AG09319 (cell line): Measurements from ENCODE around the gene SCN4A.

ENCODE experiments used
- DNase-seq: peaks from one replicate; pipeline ENCODE4 v3.0.0-alpha.2; 2010; ENCODE audit warnings: low read depth; ENCODE audit errors: extremely low read depth
- TF ChIP-seq, protein P1 (sequence below): IDR thresholded peaks from 2 replicates; pipeline ENCODE4 v1.5.1; 2011; ENCODE audit warnings: low read depth, mild to moderate bottlenecking, inconsistent platforms, low read length, moderate library complexity

SCN4A gene

DNA sequence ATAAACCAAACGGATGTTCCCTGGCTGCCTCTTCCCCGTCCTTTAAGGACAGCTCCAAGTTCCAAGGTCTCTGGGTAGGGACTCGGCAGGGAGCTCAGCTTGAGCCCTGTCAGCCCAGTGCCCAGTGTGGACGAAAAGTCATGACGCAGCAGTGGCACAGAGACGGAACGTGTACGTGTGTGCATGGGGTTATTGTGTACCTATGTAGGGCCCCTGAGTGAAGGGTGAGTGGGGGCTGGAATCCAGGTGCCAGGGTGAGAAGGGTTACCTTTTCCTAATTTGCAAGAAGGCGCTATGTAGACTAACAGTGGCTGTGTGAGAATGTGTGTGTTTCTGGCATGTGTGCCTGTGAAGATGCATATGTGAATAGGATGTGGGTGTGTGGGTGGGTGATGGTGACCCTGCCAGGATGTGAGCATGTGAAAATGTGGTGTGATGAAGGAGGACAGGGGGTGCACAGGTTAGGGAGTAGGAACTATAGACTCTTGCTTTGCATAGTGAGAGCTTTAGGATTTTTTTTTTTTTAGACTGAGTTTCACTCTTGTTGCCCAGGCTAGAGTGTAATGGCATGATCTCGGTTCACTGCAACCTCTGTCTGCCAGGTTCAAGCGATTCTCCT lies 6.0 kb downstream of the SCN4A start:
- no peak for DNase-seq
- TF ChIP-seq, protein P1, sequence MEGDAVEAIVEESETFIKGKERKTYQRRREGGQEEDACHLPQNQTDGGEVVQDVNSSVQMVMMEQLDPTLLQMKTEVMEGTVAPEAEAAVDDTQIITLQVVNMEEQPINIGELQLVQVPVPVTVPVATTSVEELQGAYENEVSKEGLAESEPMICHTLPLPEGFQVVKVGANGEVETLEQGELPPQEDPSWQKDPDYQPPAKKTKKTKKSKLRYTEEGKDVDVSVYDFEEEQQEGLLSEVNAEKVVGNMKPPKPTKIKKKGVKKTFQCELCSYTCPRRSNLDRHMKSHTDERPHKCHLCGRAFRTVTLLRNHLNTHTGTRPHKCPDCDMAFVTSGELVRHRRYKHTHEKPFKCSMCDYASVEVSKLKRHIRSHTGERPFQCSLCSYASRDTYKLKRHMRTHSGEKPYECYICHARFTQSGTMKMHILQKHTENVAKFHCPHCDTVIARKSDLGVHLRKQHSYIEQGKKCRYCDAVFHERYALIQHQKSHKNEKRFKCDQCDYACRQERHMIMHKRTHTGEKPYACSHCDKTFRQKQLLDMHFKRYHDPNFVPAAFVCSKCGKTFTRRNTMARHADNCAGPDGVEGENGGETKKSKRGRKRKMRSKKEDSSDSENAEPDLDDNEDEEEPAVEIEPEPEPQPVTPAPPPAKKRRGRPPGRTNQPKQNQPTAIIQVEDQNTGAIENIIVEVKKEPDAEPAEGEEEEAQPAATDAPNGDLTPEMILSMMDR = no peak

DNA sequence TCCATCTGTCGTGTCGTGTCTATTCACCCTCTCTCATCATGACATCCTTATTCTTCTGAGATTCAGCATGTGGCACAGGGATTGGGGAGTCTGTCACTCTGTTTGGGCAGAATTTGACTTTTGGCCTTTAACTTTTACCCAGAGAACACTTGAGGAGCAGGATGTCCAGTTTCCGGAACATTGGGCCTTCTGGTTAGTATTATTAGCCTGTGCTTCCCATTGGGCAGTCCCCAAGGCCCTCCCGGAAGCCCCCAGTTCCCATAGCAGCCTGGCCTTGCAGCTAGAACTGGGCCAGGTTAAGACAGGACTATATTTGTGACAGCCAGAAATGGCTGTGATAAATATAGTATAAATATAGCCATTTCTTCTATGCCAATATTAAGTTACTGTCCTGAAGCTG lies 9.6 kb downstream of the SCN4A start:
- no peak for DNase-seq
- TF ChIP-seq, protein P1 = no peak

DNA sequence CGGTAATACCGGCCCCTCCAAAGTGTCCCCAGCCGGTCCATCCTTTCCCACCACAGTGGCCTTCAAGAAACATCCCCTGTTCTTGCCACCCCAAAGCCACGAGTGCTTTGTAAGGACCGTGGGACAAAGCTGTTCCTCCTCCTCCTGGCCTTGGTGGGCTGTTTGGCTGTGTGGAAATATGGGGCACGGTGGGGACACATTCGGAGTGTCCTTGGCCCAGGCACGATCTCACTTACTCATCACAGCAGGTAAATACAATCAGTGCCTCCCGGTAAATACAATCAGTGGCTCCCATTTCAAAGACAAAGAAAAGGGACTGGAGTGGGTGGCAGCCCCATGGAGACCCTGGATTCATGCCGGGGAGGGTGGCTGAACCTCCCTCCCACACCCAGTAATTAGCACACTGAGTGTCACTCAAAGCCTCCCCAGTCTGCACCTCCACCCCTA lies 10.4 kb downstream of the SCN4A start:
- TF ChIP-seq, protein P1 = no peak
- no peak for DNase-seq

DNA sequence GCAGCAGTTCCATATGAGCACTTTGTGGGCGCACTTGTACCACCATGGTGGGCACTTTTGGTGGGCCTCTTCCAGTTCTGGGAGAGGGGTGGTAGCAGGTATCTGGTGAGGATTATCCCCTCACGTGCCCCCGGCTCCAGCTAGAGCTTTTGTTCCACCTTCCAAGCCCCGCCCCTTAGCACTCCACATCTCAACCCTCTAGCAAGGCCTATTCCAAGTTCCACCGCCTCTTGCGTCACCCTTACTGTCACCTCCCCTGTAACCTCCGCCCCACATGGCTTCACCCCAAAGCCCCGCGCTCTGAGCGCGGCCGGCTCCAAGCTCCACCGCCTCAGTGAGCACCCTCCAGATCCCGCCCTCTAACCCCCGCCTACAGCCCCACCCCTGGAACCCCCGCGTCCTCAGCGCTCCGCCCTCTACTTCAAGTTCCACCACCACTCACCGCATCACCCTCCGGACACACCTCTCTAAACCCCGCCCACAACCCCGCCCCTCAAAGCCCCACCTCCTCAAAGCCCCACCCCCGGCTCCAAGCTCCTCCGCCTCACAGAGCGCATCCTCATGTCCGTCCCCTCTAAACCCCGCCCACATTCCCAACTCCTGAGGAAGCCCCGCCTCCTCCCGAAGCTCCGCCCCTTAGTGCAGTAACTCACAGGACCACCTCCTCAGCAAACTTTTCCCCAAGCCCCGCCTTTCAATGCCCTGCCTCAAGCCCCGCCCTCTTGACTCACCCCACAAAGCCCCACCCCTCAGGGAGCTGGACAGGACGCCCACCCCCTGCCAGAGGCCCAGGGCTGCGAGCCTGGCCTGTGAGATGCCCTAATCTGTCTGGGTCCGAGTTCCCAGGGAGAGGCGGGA lies 11.1 kb downstream of the SCN4A start:
- TF ChIP-seq, protein P1 = no peak
- no peak for DNase-seq

DNA sequence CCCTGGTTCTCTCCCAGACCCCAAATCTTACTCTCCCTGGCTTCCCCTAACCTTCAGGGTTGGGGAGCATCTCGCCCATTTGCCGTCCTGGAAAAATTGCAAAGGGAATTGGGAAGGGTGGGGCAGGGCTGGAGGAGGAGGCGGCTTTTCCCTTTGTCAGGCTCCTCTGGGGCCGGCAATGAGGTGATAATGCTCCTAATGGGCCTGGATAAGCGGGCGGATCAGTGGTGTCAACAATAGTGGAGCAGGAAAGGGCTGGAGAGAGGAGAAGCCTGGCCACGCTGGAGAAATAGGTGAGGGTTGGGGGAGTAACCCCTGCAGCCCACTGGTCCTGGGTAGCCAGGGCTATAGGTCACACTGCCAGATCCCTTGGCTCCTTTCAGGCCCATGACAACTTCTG lies 12.3 kb downstream of the SCN4A start:
- TF ChIP-seq, protein P1 = no peak
- DNase-seq = no peak

DNA sequence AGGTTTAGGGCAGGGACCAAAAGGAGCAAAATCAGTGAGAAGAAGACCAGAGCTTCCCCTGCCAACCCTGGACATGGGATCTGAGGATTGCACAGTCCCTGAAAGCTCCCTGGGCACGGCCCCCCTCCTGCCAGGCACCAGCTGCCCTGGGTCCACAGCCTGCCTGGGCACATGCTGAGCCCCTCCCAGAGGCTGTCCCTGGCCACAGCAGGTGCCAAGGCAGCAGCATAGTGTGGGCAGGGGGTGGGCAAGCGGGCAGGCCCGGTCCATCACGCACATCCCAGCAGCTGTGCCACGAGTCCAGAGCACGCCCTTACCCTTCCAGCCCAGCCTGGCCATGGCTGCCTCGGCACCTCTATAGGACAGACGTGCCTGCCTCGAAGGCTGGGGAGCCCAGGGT lies 12.7 kb downstream of the SCN4A start:
- DNase-seq = no peak
- TF ChIP-seq, protein P1 = no peak

DNA sequence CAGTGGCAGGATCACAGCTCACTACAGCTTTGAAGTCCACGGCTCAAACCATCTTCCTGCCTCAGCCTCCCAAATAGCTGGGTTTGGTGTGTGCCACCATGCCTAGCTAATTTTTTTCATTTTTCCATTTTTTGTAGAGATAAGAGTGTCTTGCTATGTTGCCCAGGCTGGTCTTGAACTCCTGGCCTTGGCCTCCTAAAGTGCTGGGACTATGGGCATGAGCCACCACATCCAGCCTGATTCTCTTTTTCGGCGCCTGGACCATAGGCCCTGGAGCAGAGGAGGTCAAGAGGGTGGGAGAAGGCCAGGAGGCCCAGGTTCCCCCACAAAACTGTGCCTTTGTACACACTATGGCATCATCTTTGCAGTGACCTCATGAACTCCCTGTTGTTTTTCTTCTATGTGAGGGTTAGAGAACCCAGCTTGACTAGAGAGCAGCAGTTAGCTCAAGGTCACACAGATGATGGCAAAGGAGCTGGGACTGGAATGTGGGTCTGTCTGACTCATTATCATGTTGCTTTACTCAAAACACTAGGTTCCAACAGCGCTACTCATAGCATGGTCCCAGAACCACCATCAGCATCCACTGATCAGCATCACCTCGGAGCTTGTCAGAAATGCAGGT lies 16.3 kb downstream of the SCN4A start:
- DNase-seq = no peak
- TF ChIP-seq, protein P1 = no peak
